IMR-90 (cell line): Measurements from ENCODE around the gene CENPX.

ENCODE experiments used
- CEBPB ChIP-seq: IDR thresholded peaks from 2 replicates; pipeline ENCODE4 v1.6.1; 2012; ENCODE audit warnings: low read depth, low read length, improper control_type of control experiment
- MAZ ChIP-seq: IDR thresholded peaks from 2 replicates; pipeline ENCODE4 v1.6.1; 2012; ENCODE audit warnings: low read depth, mild to moderate bottlenecking, low read length, improper control_type of control experiment, moderate library complexity, borderline replicate concordance
- MXI1 ChIP-seq: IDR thresholded peaks from 2 replicates; pipeline ENCODE4 v1.6.1; 2012; ENCODE audit warnings: low read depth, mild to moderate bottlenecking, low read length, moderate library complexity, borderline replicate concordance
- NFE2L2 ChIP-seq: fragments of 150-350 bp; IDR thresholded peaks from 2 replicates; pipeline ENCODE4 v1.6.1; 2016; ENCODE audit warnings: low read depth, mild to moderate bottlenecking, low read length
- POLR2A ChIP-seq: IDR thresholded peaks from 2 replicates; pipeline ENCODE4 v1.6.1; 2012; ENCODE audit warnings: mild to moderate bottlenecking, low read depth, low read length
- RAD21 ChIP-seq: IDR thresholded peaks from 2 replicates; pipeline ENCODE4 v1.6.1; 2012; ENCODE audit warnings: low read length, improper control_type of control experiment
- RFX5 ChIP-seq: IDR thresholded peaks from 2 replicates; pipeline ENCODE4 v1.8.0; 2012; ENCODE audit warnings: low read depth, mild to moderate bottlenecking, low read length, moderate library complexity
- SMC3 ChIP-seq: fragments of 150-350 bp; IDR thresholded peaks from 2 replicates; pipeline ENCODE4 v1.6.1; 2016; ENCODE audit warnings: low read depth, mild to moderate bottlenecking, antibody characterized with exemption, low read length, moderate library complexity
- USF2 ChIP-seq: fragments of 150-350 bp; IDR thresholded peaks from 2 replicates; pipeline ENCODE4 v1.6.1; 2017; ENCODE audit warnings: mild to moderate bottlenecking, antibody characterized with exemption, low read length, low read depth
- TF ChIP-seq, protein P1 (sequence below): conservative IDR thresholded peaks from 2 replicates; pipeline ENCODE4 v1.5.1; 2012; ENCODE audit warnings: mild to moderate bottlenecking, low read depth, low read length, improper control_type of control experiment
- TF ChIP-seq, protein P2 (sequence below): fragments of 150-350 bp; IDR thresholded peaks from 2 replicates; pipeline ENCODE4 v1.6.1; 2016; ENCODE audit warnings: low read depth, mild to moderate bottlenecking, low read length, moderate library complexity, borderline replicate concordance

- TF ChIP-seq, protein P1, sequence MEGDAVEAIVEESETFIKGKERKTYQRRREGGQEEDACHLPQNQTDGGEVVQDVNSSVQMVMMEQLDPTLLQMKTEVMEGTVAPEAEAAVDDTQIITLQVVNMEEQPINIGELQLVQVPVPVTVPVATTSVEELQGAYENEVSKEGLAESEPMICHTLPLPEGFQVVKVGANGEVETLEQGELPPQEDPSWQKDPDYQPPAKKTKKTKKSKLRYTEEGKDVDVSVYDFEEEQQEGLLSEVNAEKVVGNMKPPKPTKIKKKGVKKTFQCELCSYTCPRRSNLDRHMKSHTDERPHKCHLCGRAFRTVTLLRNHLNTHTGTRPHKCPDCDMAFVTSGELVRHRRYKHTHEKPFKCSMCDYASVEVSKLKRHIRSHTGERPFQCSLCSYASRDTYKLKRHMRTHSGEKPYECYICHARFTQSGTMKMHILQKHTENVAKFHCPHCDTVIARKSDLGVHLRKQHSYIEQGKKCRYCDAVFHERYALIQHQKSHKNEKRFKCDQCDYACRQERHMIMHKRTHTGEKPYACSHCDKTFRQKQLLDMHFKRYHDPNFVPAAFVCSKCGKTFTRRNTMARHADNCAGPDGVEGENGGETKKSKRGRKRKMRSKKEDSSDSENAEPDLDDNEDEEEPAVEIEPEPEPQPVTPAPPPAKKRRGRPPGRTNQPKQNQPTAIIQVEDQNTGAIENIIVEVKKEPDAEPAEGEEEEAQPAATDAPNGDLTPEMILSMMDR: no peak
- TF ChIP-seq RFX5 (no peak), POLR2A (no peak), MAZ (no peak), USF2 (no peak), CEBPB (no peak), SMC3 (no peak), MXI1 (no peak), NFE2L2 (no peak), RAD21 (no peak)
- TF ChIP-seq, protein P2, sequence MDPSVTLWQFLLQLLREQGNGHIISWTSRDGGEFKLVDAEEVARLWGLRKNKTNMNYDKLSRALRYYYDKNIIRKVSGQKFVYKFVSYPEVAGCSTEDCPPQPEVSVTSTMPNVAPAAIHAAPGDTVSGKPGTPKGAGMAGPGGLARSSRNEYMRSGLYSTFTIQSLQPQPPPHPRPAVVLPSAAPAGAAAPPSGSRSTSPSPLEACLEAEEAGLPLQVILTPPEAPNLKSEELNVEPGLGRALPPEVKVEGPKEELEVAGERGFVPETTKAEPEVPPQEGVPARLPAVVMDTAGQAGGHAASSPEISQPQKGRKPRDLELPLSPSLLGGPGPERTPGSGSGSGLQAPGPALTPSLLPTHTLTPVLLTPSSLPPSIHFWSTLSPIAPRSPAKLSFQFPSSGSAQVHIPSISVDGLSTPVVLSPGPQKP: no peak
Observed at GRCh38 chr17:82010575-82011525, 11.8 kb downstream of the CENPX start.
